ENCODE data around the gene FBXW5. TPM values are rescaled to one million over a fixed set of nuclear protein-coding genes. Genes with fewer than 3 reads are reported as not detected.

FBXW5 gene
- total RNA-seq, 4 donors from 2014 or later: 329 to 469 (median 435) TPM

- intact Hi-C loops (cut with DNase I; ENCODE audit: low total_unique reads) (no loop called here), in situ Hi-C loops (cut with MboI; ENCODE audit: low sequenced_read_pairs in 4 of 4) (no loop called here)
- no peaks in the 10 kb centered on the region for H3K27me3 ChIP-seq
- H3K27ac ChIP-seq: no peak overlapping the region
- H3K4me1 ChIP-seq: no peaks in the 10 kb centered on the region
- TF ChIP-seq CTCF (IDR thresholded peaks at IDR 0.05 in 4 of 5, conservative IDR thresholded peaks at IDR 0.05 in 1 of 5): no peak
- TF ChIP-seq POLR2A (IDR thresholded peaks at IDR 0.05): no peak
- H3K9me3 ChIP-seq: no peaks in the 10 kb centered on the region
- H3K36me3 ChIP-seq: peaks cover 0 to 37% of the 10 kb centered on the region in 2 donors
- DNase-seq: no peak
- H3K4me3 ChIP-seq: no peak overlapping the region
- no peak for ATAC-seq
These were observed 33.7 kb downstream of the FBXW5 start for GRCh38 chr9:136910901-136911245.

GRCh38 chr9:136910197-136910900 lies 34.2 kb downstream of the FBXW5 start:
- in situ Hi-C loops (cut with MboI; ENCODE audit: low sequenced_read_pairs in 4 of 4) (no loop called here), intact Hi-C loops (cut with DNase I; ENCODE audit: low total_unique reads) (no loop called here)
- TF ChIP-seq POLR2A (IDR thresholded peaks at IDR 0.05) (no peak), CTCF (IDR thresholded peaks at IDR 0.05 in 4 of 5, conservative IDR thresholded peaks at IDR 0.05 in 1 of 5) (no peak)
- DNase-seq (no peak), ATAC-seq (no peak)
- peaks cover 0 to 35% of the 10 kb centered on the region in 2 donors for H3K36me3 ChIP-seq
- no peak overlapping the region for H3K27ac ChIP-seq
- H3K4me1 ChIP-seq: no peaks in the 10 kb centered on the region
- H3K4me3 ChIP-seq: no peak overlapping the region
- H3K27me3 ChIP-seq: no peaks in the 10 kb centered on the region
- H3K9me3 ChIP-seq: no peaks in the 10 kb centered on the region

- no peak for ATAC-seq
- Histone ChIP-seq H3K27me3 (no peaks in the 10 kb centered on the region), H3K36me3 (peaks cover 0 to 31% of the 10 kb centered on the region in 2 donors), H3K4me1 (peaks cover 10 to 18% of the 10 kb centered on the region in 2 donors), H3K4me3 (no peak overlapping the region), H3K9me3 (no peaks in the 10 kb centered on the region), H3K27ac (no peak overlapping the region)
- no peak for DNase-seq
- TF ChIP-seq CTCF (IDR thresholded peaks at IDR 0.05 in 4 of 5, conservative IDR thresholded peaks at IDR 0.05 in 1 of 5) (no peak), POLR2A (IDR thresholded peaks at IDR 0.05) (no peak)
- in situ Hi-C loops (cut with MboI; ENCODE audit: low sequenced_read_pairs in 4 of 4): no loop called here
- intact Hi-C loops (cut with DNase I; ENCODE audit: low total_unique reads): no loop called here
These were observed 37.3 kb downstream of the FBXW5 start for GRCh38 chr9:136907011-136907914.

GRCh38 chr9:136906266-136906665 lies 38.3 kb downstream of the FBXW5 start:
- ATAC-seq: no peak
- no peak overlapping the region for H3K27ac ChIP-seq
- no peak overlapping the region for H3K4me3 ChIP-seq
- H3K9me3 ChIP-seq: no peaks in the 10 kb centered on the region
- DNase-seq: no peak
- H3K27me3 ChIP-seq: no peaks in the 10 kb centered on the region
- TF ChIP-seq CTCF (IDR thresholded peaks at IDR 0.05 in 4 of 5, conservative IDR thresholded peaks at IDR 0.05 in 1 of 5) (no peak), POLR2A (IDR thresholded peaks at IDR 0.05) (no peak)
- intact Hi-C loops (cut with DNase I; ENCODE audit: low total_unique reads) (no loop called here), in situ Hi-C loops (cut with MboI; ENCODE audit: low sequenced_read_pairs in 4 of 4) (no loop called here)
- H3K36me3 ChIP-seq: peaks cover 0 to 29% of the 10 kb centered on the region in 2 donors
- H3K4me1 ChIP-seq: peaks cover 20 to 28% of the 10 kb centered on the region in 2 donors
